Transverse colon (tissue), 4 donors: ENCODE results near the gene MAML1.

Experiments
- CTCF ChIP-seq, 5 experiments: fragments of 200-600 bp in 3 of 5; fragments of 450-650 bp in 2 of 5; sonication (generic) in 3 of 5; IDR thresholded peaks; 1 replicate in 2 of 5; 2 replicates in 3 of 5; pipeline ENCODE4 v1.5.1; 2016 to 2017; ENCODE audit warnings: antibody characterized with exemption in 5 of 5, inconsistent platforms in 3 of 5, mild to moderate bottlenecking in 2 of 5, moderate library complexity in 1 of 5
- EP300 ChIP-seq: sonication (generic); formaldehyde crosslinking; IDR thresholded peaks from one replicate; pipeline ENCODE4 v1.6.1; 2017; ENCODE audit warnings: antibody characterized with exemption, low read depth
- POLR2A ChIP-seq: fragments of 450-650 bp; IDR thresholded peaks from one replicate; pipeline ENCODE4 v1.6.1; 2016; ENCODE audit warnings: antibody characterized with exemption, mild to moderate bottlenecking, moderate library complexity
- POLR2AphosphoS5 ChIP-seq, 3 donors: sonication (generic); formaldehyde crosslinking; IDR thresholded peaks; one replicate each; pipeline ENCODE4 v1.6.1; 2016; ENCODE audit warnings: antibody characterized with exemption in 3 of 3

GRCh38 chr5:179803651-179804554 lies 71.3 kb downstream of the MAML1 start:
- TF ChIP-seq CTCF (IDR thresholded peaks at IDR 0.05) (no peak), POLR2A (no peak), EP300 (no peak), POLR2AphosphoS5 (IDR thresholded peaks at IDR 0.05) (no peak)
